PC-3 (cell line): Measurements from ENCODE around the gene FGF11. TPM values are rescaled to one million over a fixed set of nuclear protein-coding genes. Genes with fewer than 3 reads are reported as not detected.

Source experiments
- ATAC-seq: fragments of 200-7000 bp; cut with Tn5 transposase; 2 replicates; pipeline ENCODE4 v1.9.1; 2020; ENCODE audit warnings: mild to moderate bottlenecking, moderate library complexity
- BruUV-seq: library from RNA; stranded (reverse); fragments of 400-500 nt; replicated peaks from 2 replicates; lab custom pipeline; 2021; lab: Mats Ljungman, UMichigan
- CTCF ChIA-PET: fragments of 300-600 bp; sonication (Branson Sonifier 250); formaldehyde crosslinking; loops from one replicate; lab custom pipeline; 2022; ENCODE audit warnings: antibody characterized with exemption; lab: Charles Lee
- POLR2A ChIA-PET: fragments of 300-600 bp; sonication (Branson Sonifier 250); formaldehyde crosslinking; loops from one replicate; lab custom pipeline; 2022; ENCODE audit warnings: antibody characterized with exemption; ENCODE audit not compliant: unreplicated experiment; lab: Charles Lee
- DNase-seq: peaks from one replicate; pipeline ENCODE4 v3.0.0-alpha.2; 2015
- H2AFZ ChIP-seq: fragments of 300-600 bp; sonication (generic); 2 replicates; pipeline ENCODE4 v1.6.0; 2016; ENCODE audit warnings: antibody characterized with exemption, low read length
- H3F3A ChIP-seq: fragments of 300-600 bp; sonication (generic); one replicate; pipeline ENCODE4 v1.6.0; 2017; ENCODE audit warnings: antibody characterized with exemption, low read length, control low read depth, mild to moderate bottlenecking; ENCODE audit not compliant: unreplicated experiment
- H3K27ac ChIP-seq: fragments of 300-600 bp; sonication (generic); 2 replicates; pipeline ENCODE4 v1.5.1; 2016; ENCODE audit warnings: mild to moderate bottlenecking, low read length
- H3K27me3 ChIP-seq: fragments of 300-600 bp; sonication (generic); 2 replicates; pipeline ENCODE4 v1.6.1; 2016; ENCODE audit warnings: low read length, mixed read lengths
- H3K36me3 ChIP-seq: fragments of 300-600 bp; sonication (generic); 2 replicates; pipeline ENCODE4 v1.6.1; 2016; ENCODE audit warnings: low read depth, mixed run types, low read length, mixed read lengths
- H3K4me1 ChIP-seq: fragments of 300-600 bp; sonication (generic); 2 replicates; pipeline ENCODE4 v1.5.1; 2016; ENCODE audit warnings: low read length; ENCODE audit not compliant: insufficient read depth
- H3K4me2 ChIP-seq: fragments of 300-600 bp; sonication (generic); 2 replicates; pipeline ENCODE4 v1.6.0; 2016; ENCODE audit warnings: low read length
- H3K4me3 ChIP-seq: fragments of 300-600 bp; sonication (generic); 2 replicates; pipeline ENCODE4 v1.5.1; 2016; ENCODE audit warnings: mild to moderate bottlenecking, low read length, mixed read lengths
- H3K79me2 ChIP-seq: fragments of 300-600 bp; sonication (generic); 2 replicates; pipeline ENCODE4 v1.6.1; 2017; ENCODE audit warnings: low read length, mixed read lengths
- H3K9ac ChIP-seq: fragments of 300-600 bp; sonication (generic); 2 replicates; pipeline ENCODE4 v1.6.0; 2016; ENCODE audit warnings: mild to moderate bottlenecking, low read length
- H3K9me2 ChIP-seq: fragments of 300-600 bp; sonication (generic); replicated peaks from 2 replicates; pipeline ENCODE4 v1.6.1; 2016; ENCODE audit warnings: mixed run types, low read length, mixed read lengths
- H3K9me3 ChIP-seq: fragments of 300-600 bp; sonication (generic); 2 replicates; pipeline ENCODE4 v1.6.1; 2016; ENCODE audit warnings: low read length, mixed read lengths
- H4K20me1 ChIP-seq: fragments of 300-600 bp; sonication (generic); 2 replicates; pipeline ENCODE4 v1.6.1; 2016; ENCODE audit warnings: low read length, mixed read lengths
- EZH2 ChIP-seq: fragments of 300-600 bp; sonication (generic); IDR thresholded peaks from one replicate; pipeline ENCODE4 v1.6.1; 2017; ENCODE audit warnings: antibody characterized with exemption, mild to moderate bottlenecking, low read length; ENCODE audit not compliant: unreplicated experiment
- EZH2phosphoT487 ChIP-seq: fragments of 300-600 bp; sonication (generic); IDR thresholded peaks from 2 replicates; pipeline ENCODE4 v1.6.1; 2018; ENCODE audit warnings: mild to moderate bottlenecking, antibody characterized with exemption, low read length, borderline replicate concordance
- intact Hi-C: fragments of 100-400 bp; cut with micrococcal nuclease; formaldehyde crosslinking; loops from 2 replicates; pipeline ENCODE4 v1.9.0; 2023
- total RNA-seq: library from RNA; depleted of rRNA; stranded (reverse); fragments of >200 nt; gene quantifications from 2 replicates; pipeline ENCODE4 v1.2.3, GENCODE V29; 2014
- TF ChIP-seq, protein P1 (sequence below): fragments of 300-600 bp; sonication (generic); conservative IDR thresholded peaks from 2 replicates; pipeline ENCODE4 v1.5.1; 2017; ENCODE audit warnings: antibody characterized with exemption, low read depth, mild to moderate bottlenecking, low read length

Gene FGF11
- total RNA-seq, 1 experiment from 2014 or later = 0.69 TPM

DNA sequence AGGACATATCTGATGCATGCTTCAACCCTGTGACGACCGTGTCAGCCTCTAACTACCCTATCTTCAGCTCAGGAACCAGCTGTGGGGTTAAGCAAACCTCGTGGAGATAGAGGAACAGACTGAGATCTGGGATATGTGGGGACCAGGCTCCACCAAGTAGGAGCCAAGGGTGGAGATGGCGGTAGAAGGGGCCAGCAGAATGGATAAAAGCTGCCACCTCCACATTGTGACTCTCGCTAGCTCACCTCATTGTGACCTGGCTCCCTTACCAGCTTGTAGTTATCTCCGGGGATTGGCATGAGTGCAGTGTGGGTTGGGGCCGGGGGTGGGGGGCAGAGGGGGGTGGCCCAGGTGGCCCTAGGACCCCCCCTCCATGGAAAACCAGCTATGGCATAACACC is 14.0 kb upstream of the FGF11 start, which contains the start of gene SPEM2:
Gene SPEM2 (plus strand): TSS at position 301 of the 400 bp plus-strand sequence. CDS start 73 bp downstream, at position 374.
- H3K9me2 ChIP-seq = no peaks in the 10 kb centered on the region
- POLR2A ChIA-PET = no interaction called here

DNA sequence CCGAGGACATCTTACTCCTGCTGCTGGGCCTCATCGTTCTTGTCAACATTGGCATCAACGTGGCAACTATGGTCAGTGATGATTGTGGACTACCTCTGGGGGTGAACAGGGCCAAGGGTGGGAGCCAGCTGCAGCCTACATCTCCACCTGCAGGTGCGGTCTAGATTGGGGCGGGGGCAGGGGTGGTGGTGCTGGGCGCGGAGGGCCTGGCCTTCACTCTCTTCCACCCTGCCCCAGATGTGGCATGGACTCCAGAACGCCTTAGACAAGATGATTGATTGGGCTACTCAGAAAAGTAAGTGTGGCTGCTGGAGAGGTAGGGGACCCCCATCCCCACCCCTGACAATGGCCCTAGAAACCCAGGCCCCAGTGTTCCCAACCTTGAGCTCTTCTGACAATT is 13.6 kb upstream of the FGF11 start:
- no peak for TF ChIP-seq EZH2
- TF ChIP-seq EZH2phosphoT487 = no peak
- TF ChIP-seq, protein P1, sequence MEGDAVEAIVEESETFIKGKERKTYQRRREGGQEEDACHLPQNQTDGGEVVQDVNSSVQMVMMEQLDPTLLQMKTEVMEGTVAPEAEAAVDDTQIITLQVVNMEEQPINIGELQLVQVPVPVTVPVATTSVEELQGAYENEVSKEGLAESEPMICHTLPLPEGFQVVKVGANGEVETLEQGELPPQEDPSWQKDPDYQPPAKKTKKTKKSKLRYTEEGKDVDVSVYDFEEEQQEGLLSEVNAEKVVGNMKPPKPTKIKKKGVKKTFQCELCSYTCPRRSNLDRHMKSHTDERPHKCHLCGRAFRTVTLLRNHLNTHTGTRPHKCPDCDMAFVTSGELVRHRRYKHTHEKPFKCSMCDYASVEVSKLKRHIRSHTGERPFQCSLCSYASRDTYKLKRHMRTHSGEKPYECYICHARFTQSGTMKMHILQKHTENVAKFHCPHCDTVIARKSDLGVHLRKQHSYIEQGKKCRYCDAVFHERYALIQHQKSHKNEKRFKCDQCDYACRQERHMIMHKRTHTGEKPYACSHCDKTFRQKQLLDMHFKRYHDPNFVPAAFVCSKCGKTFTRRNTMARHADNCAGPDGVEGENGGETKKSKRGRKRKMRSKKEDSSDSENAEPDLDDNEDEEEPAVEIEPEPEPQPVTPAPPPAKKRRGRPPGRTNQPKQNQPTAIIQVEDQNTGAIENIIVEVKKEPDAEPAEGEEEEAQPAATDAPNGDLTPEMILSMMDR = no peak
- CTCF ChIA-PET = no interaction called here
- POLR2A ChIA-PET = no interaction called here
- Histone ChIP-seq H3K27ac (no peak overlapping the region), H3K27me3 (no peaks in the 10 kb centered on the region), H3F3A (no peaks in the 10 kb centered on the region), H2AFZ (no peak overlapping the region), H3K36me3 (no peaks in the 10 kb centered on the region), H3K9me3 (no peaks in the 10 kb centered on the region), H4K20me1 (no peaks in the 10 kb centered on the region), H3K4me2 (no peak overlapping the region), H3K9me2 (no peaks in the 10 kb centered on the region), H3K4me3 (no peak overlapping the region), H3K79me2 (no peaks in the 10 kb centered on the region), H3K9ac (no peak overlapping the region), H3K4me1 (no peaks in the 10 kb centered on the region)
- DNase-seq (no peak), ATAC-seq (no peak)
- intact Hi-C loops = no loop called here
- BruUV-seq = no TSS peak

More for the DNA sequence above, 14.0 kb upstream of the FGF11 start, which contains the start of gene SPEM2:
- no peaks in the 10 kb centered on the region for H4K20me1 ChIP-seq
- H3K27me3 ChIP-seq = no peaks in the 10 kb centered on the region
- H3K79me2 ChIP-seq = no peaks in the 10 kb centered on the region
- CTCF ChIA-PET = no interaction called here
- TF ChIP-seq EZH2 (no peak), EZH2phosphoT487 (no peak)
- TF ChIP-seq, protein P1 = no peak
- H3K9me3 ChIP-seq = no peaks in the 10 kb centered on the region
- no peaks in the 10 kb centered on the region for H3F3A ChIP-seq
- no peaks in the 10 kb centered on the region for H3K36me3 ChIP-seq
- H3K4me2 ChIP-seq = no peak within 1 kb of the TSS
- H3K27ac ChIP-seq = no peak within 1 kb of the TSS
- no peak within 1 kb of the TSS for H3K9ac ChIP-seq
- BruUV-seq = no TSS peak
- no peak for ATAC-seq
- DNase-seq = no peak
- intact Hi-C loops = no loop called here
- no peak within 1 kb of the TSS for H3K4me3 ChIP-seq
- no peak within 1 kb of the TSS for H2AFZ ChIP-seq
- no peaks in the 10 kb centered on the region for H3K4me1 ChIP-seq

DNA sequence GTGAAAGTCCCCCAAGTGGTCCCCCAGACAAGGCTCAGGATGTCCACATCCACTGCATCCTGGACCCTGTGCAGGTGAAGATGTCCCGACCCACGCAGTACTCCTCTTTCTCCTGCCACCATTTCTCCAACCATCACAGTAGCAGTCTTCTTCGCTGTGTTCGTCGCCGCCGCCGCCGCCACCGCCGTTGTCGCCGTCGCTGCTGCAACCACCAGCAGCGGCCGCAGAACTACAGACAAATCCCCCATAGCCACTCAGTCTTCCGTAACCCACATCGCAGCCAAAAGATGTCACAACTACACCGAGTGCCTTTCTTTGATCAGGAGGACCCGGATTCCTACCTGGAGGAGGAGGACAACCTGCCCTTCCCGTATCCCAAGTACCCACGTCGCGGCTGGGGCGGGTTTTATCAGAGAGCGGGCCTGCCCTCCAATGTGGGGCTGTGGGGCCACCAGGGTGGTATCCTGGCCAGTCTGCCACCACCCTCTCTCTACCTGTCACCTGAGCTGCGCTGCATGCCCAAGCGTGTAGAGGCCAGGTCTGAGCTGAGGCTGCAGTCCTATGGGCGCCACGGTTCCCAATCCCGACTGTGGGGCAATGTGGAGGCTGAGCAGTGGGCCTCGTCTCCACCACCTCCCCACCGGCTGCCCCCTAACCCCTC is 13.0 kb upstream of the FGF11 start:
- H3K9me2 ChIP-seq = no peaks in the 10 kb centered on the region
- H3K4me3 ChIP-seq = no peak overlapping the region
- DNase-seq (no peak), ATAC-seq (no peak)
- no peaks in the 10 kb centered on the region for H3K36me3 ChIP-seq
- no peak overlapping the region for H3K27ac ChIP-seq
- H3K4me2 ChIP-seq = no peak overlapping the region
- CTCF ChIA-PET = no interaction called here
- H3K4me1 ChIP-seq = no peaks in the 10 kb centered on the region
- H4K20me1 ChIP-seq = no peaks in the 10 kb centered on the region
- no peaks in the 10 kb centered on the region for H3K27me3 ChIP-seq
- no TSS peak for BruUV-seq
- POLR2A ChIA-PET = no interaction called here
- H3K9me3 ChIP-seq = no peaks in the 10 kb centered on the region
- no peaks in the 10 kb centered on the region for H3F3A ChIP-seq
- TF ChIP-seq EZH2 (no peak), EZH2phosphoT487 (no peak)
- TF ChIP-seq, protein P1 = no peak
- no peak overlapping the region for H2AFZ ChIP-seq
- no peak overlapping the region for H3K9ac ChIP-seq
- intact Hi-C loops = no loop called here
- H3K79me2 ChIP-seq = no peaks in the 10 kb centered on the region
